H9 (cell line): Measurements from ENCODE around the gene DCUN1D2. TPM values are rescaled to one million over a fixed set of nuclear protein-coding genes. Genes with fewer than 3 reads are reported as not detected.
A peak's percentile ranks its signal among the peaks of the same experiment; 100 is the strongest.

Source experiments
- DNase-seq: peaks from one replicate; pipeline ENCODE4 v3.0.0-alpha.2; 2017
- H2AFZ ChIP-seq: one replicate; pipeline ENCODE4 v1.6.1; 2013; ENCODE audit warnings: mild to moderate bottlenecking, low read length, control low read depth, moderate library complexity
- H2AK5ac ChIP-seq: 2 replicates; pipeline ENCODE4 v1.6.1; 2013; ENCODE audit warnings: low read length, control low read depth, mixed read lengths; ENCODE audit not compliant: insufficient read length
- H2BK120ac ChIP-seq: one replicate; pipeline ENCODE4 v1.6.1; 2013; ENCODE audit warnings: low read depth, mild to moderate bottlenecking, low read length, control low read depth, inconsistent platforms; ENCODE audit not compliant: poor library complexity, severe bottlenecking
- H2BK12ac ChIP-seq: 2 replicates; pipeline ENCODE4 v1.6.1; 2013; ENCODE audit warnings: low read length, control low read depth, mixed read lengths, low read depth; ENCODE audit not compliant: insufficient read length
- H2BK15ac ChIP-seq: 2 replicates; pipeline ENCODE4 v1.6.1; 2013; ENCODE audit warnings: low read depth, low read length, control low read depth
- H2BK20ac ChIP-seq: one replicate; pipeline ENCODE4 v1.6.1; 2013; ENCODE audit warnings: low read depth, mild to moderate bottlenecking, low read length, control low read depth, inconsistent platforms; ENCODE audit not compliant: poor library complexity, severe bottlenecking
- H2BK5ac ChIP-seq: 2 replicates; pipeline ENCODE4 v1.6.1; 2013; ENCODE audit warnings: low read length, control low read depth, mixed read lengths; ENCODE audit not compliant: insufficient read length
- H3K14ac ChIP-seq: 2 replicates; pipeline ENCODE4 v1.6.1; 2013; ENCODE audit warnings: low read length, control low read depth; ENCODE audit not compliant: insufficient read depth
- H3K18ac ChIP-seq: 2 replicates; pipeline ENCODE4 v1.6.1; 2013; ENCODE audit warnings: low read depth, mild to moderate bottlenecking, mixed read lengths, low read length, control low read depth; ENCODE audit not compliant: insufficient read length
- H3K23ac ChIP-seq: 2 replicates; pipeline ENCODE4 v1.6.1; 2013; ENCODE audit warnings: low read length, control low read depth, mixed read lengths, low read depth; ENCODE audit not compliant: insufficient read length
- H3K23me2 ChIP-seq: 2 replicates; pipeline ENCODE4 v1.6.1; 2013; ENCODE audit warnings: low read depth, mild to moderate bottlenecking, mixed read lengths, low read length, control low read depth; ENCODE audit not compliant: insufficient read length, poor library complexity, severe bottlenecking
- H3K27ac ChIP-seq: 2 replicates; pipeline ENCODE4 v1.5.1; 2013; ENCODE audit warnings: low read length, control low read depth, mixed read lengths, low read depth; ENCODE audit not compliant: insufficient read length
- H3K27me3 ChIP-seq: 2 replicates; pipeline ENCODE4 v1.6.1; 2013; ENCODE audit warnings: low read length, control low read depth, inconsistent platforms; ENCODE audit not compliant: insufficient read depth
- H3K4ac ChIP-seq: 2 replicates; pipeline ENCODE4 v1.6.1; 2013; ENCODE audit warnings: low read depth, mild to moderate bottlenecking, control low read depth, inconsistent platforms, low read length, moderate library complexity
- H3K4me1 ChIP-seq: 2 replicates; pipeline ENCODE4 v1.6.1; 2013; ENCODE audit warnings: low read length, control low read depth, inconsistent platforms; ENCODE audit not compliant: insufficient read depth
- H3K4me2 ChIP-seq: 2 replicates; pipeline ENCODE4 v1.6.1; 2013; ENCODE audit warnings: low read length, control low read depth, mixed read lengths; ENCODE audit not compliant: insufficient read length, insufficient read depth
- H3K56ac ChIP-seq: 2 replicates; pipeline ENCODE4 v1.6.1; 2013; ENCODE audit warnings: low read depth, mild to moderate bottlenecking, mixed read lengths, low read length, control low read depth; ENCODE audit not compliant: insufficient read length
- H3K79me1 ChIP-seq: 2 replicates; pipeline ENCODE4 v1.6.1; 2013; ENCODE audit warnings: low read depth, mild to moderate bottlenecking, moderate library complexity, low read length, control low read depth, inconsistent platforms; ENCODE audit not compliant: insufficient read depth, poor library complexity, severe bottlenecking
- H3K79me2 ChIP-seq: 2 replicates; pipeline ENCODE4 v1.6.1; 2013; ENCODE audit warnings: low read length, control low read depth, inconsistent platforms; ENCODE audit not compliant: insufficient read depth
- H3K9ac ChIP-seq: 2 replicates; pipeline ENCODE4 v1.6.1; 2013; ENCODE audit warnings: low read length, control low read depth, mixed read lengths; ENCODE audit not compliant: insufficient read length; ENCODE audit errors: extremely low read depth
- H3K9me3 ChIP-seq: one replicate; pipeline ENCODE4 v1.6.1; 2013; ENCODE audit warnings: low read depth, low read length, inconsistent platforms; ENCODE audit not compliant: control insufficient read depth
- H3T11ph ChIP-seq: one replicate; pipeline ENCODE4 v1.6.1; 2013; ENCODE audit warnings: mild to moderate bottlenecking, low read length, control low read depth, inconsistent platforms
- H4K20me1 ChIP-seq: one replicate; pipeline ENCODE4 v1.6.1; 2013; ENCODE audit not compliant: control insufficient read depth, insufficient read length, insufficient read depth
- H4K5ac ChIP-seq: 2 replicates; pipeline ENCODE4 v1.6.1; 2013; ENCODE audit warnings: low read depth, mild to moderate bottlenecking, mixed read lengths, low read length, control low read depth; ENCODE audit not compliant: insufficient read length
- H4K8ac ChIP-seq: replicated peaks from 2 replicates; pipeline ENCODE4 v1.6.1; 2013; ENCODE audit warnings: low read length, control low read depth, mixed read lengths, low read depth; ENCODE audit not compliant: insufficient read length
- H4K91ac ChIP-seq: 2 replicates; pipeline ENCODE4 v1.6.1; 2013; ENCODE audit warnings: low read depth, mild to moderate bottlenecking, moderate library complexity, mixed read lengths, low read length, control low read depth; ENCODE audit not compliant: insufficient read length
- H3K27ac Mint-ChIP-seq, 3 experiments: 2 replicates in 2 of 3; 3 replicates in 1 of 3; pipeline ENCODE4 v1.8.0; 2020 to 2021; ENCODE audit warnings: mixed read lengths in 3 of 3, mild to moderate bottlenecking in 1 of 3, moderate library complexity in 1 of 3
- H3K27me3 Mint-ChIP-seq: 2 replicates; pipeline ENCODE4 v1.8.0; 2021; ENCODE audit warnings: low read depth, mild to moderate bottlenecking, moderate library complexity, mixed read lengths
- H3K36me3 Mint-ChIP-seq, 3 experiments: 2 replicates in 2 of 3; 3 replicates in 1 of 3; pipeline ENCODE4 v1.8.0; 2020 to 2021; ENCODE audit warnings: low read depth in 3 of 3, mixed read lengths in 3 of 3; ENCODE audit not compliant: insufficient read depth in 1 of 3
- H3K4me1 Mint-ChIP-seq, 2 experiments: 2 replicates each; pipeline ENCODE4 v1.8.0; 2020; ENCODE audit warnings: mixed read lengths in 2 of 2
- H3K4me3 Mint-ChIP-seq, 2 experiments: 2 replicates in 1 of 2; 3 replicates in 1 of 2; pipeline ENCODE4 v1.8.0; 2020 to 2021; ENCODE audit warnings: mild to moderate bottlenecking in 2 of 2, mixed read lengths in 2 of 2, moderate library complexity in 1 of 2
- H3K9me3 Mint-ChIP-seq, 2 experiments: 2 replicates in 1 of 2; 3 replicates in 1 of 2; pipeline ENCODE4 v1.8.0; 2020; ENCODE audit warnings: mild to moderate bottlenecking in 2 of 2, mixed read lengths in 2 of 2, moderate library complexity in 1 of 2
- WGBS: extraction: QIAGEN DNeasy Blood & Tissue Kit; methylation state at CpG from one replicate; pipeline ENCODE4 v1.1.7; 2013; ENCODE audit warnings: missing lambda C conversion rate, low lambda C conversion rate, mixed read lengths; ENCODE audit not compliant: insufficient read length; ENCODE audit errors: extremely low coverage; 5-methylcytosine and 5-hydroxymethylcytosine counted together
- total RNA-seq: library from RNA; stranded (reverse); gene quantifications from 2 replicates; pipeline ENCODE4 v1.2.1, GENCODE V29; 2021
- TF ChIP-seq, protein P1 (sequence below): fragments of 200-600 bp; sonication (generic); conservative IDR thresholded peaks from 3 replicates; pipeline ENCODE4 v1.8.0; 2021; ENCODE audit warnings: antibody characterized with exemption, mild to moderate bottlenecking

Gene DCUN1D2
- total RNA-seq, 1 experiment from 2014 or later = 36.8 TPM

- Histone ChIP-seq H3K79me2 (peaks cover 6% of the 10 kb centered on the region; the same call in 1 of the 2 replicates), H2BK12ac (no peak overlapping the region), H3K23ac (no peak overlapping the region), H4K91ac (no peak overlapping the region), H2AK5ac (no peak overlapping the region), H2BK15ac (no peak overlapping the region), H3K9ac (no peak overlapping the region), H3K4me2 (no peak overlapping the region), H4K5ac (no peak overlapping the region), H3T11ph (no peak overlapping the region), H2BK20ac (no peak overlapping the region), H3K4ac (no peak overlapping the region), H3K56ac (no peak overlapping the region), H2BK5ac (no peak overlapping the region), H4K8ac (no peak overlapping the region), H3K4me1 (no peaks in the 10 kb centered on the region), H3K18ac (no peak overlapping the region), H3K79me1 (no peaks in the 10 kb centered on the region), H2BK120ac (no peak overlapping the region), H3K9me3 (no peaks in the 10 kb centered on the region), H3K27ac (no peak overlapping the region), H3K14ac (no peak overlapping the region), H4K20me1 (no peaks in the 10 kb centered on the region), H3K27me3 (no peaks in the 10 kb centered on the region), H3K23me2 (peaks cover 3% of the 10 kb centered on the region), H2AFZ (no peak overlapping the region)
- peaks cover 5 to 6% of the 10 kb centered on the region in 2 experiments for H3K4me1 Mint-ChIP-seq
- no peaks in the 10 kb centered on the region for H3K9me3 Mint-ChIP-seq
- TF ChIP-seq, protein P1, sequence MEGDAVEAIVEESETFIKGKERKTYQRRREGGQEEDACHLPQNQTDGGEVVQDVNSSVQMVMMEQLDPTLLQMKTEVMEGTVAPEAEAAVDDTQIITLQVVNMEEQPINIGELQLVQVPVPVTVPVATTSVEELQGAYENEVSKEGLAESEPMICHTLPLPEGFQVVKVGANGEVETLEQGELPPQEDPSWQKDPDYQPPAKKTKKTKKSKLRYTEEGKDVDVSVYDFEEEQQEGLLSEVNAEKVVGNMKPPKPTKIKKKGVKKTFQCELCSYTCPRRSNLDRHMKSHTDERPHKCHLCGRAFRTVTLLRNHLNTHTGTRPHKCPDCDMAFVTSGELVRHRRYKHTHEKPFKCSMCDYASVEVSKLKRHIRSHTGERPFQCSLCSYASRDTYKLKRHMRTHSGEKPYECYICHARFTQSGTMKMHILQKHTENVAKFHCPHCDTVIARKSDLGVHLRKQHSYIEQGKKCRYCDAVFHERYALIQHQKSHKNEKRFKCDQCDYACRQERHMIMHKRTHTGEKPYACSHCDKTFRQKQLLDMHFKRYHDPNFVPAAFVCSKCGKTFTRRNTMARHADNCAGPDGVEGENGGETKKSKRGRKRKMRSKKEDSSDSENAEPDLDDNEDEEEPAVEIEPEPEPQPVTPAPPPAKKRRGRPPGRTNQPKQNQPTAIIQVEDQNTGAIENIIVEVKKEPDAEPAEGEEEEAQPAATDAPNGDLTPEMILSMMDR = no peak
- peaks cover 24 to 84% (median 81%) of the 10 kb centered on the region in 3 experiments; a peak in 6 of 7 replicates for H3K36me3 Mint-ChIP-seq
- no peak for DNase-seq
- WGBS = no CpG with 5 or more reads among the region's 11 CpGs
- no peaks in the 10 kb centered on the region for H3K27me3 Mint-ChIP-seq
- H3K27ac Mint-ChIP-seq = 0 out of 7 replicates have a peak overlapping the region, but pooled peaks of 1 of the 3 experiments have one; percentile 20
- H3K4me3 Mint-ChIP-seq = no peak overlapping the region
Observed at GRCh38 chr13:113500530-113501265, 10.2 kb upstream of the DCUN1D2 start.
